ENCODE results near the gene ZNF626. TPM values are rescaled to one million over a fixed set of nuclear protein-coding genes. Genes with fewer than 3 reads are reported as not detected.

ZNF626 gene
- total RNA-seq, 1 experiment from 2014 or later = 10.6 TPM

Other genes with a start within 250 kb of the ZNF626 start
- 0.81 and 6.9 TPM in 2 replicates for gene ZNF737, start 95.8 kb downstream of the ZNF626 start, total RNA-seq (2014; rRNA removed; shearing (Covaris generic); ENCODE audit: low replicate concordance)
- gene ZNF66, start 114.7 kb upstream of the ZNF626 start, total RNA-seq (2014; rRNA removed; shearing (Covaris generic); ENCODE audit: low replicate concordance) = 0.35 and 2.1 TPM in 2 replicates

All from Caki2 (cell line).